ENCODE data around the gene VMO1.

DNA sequence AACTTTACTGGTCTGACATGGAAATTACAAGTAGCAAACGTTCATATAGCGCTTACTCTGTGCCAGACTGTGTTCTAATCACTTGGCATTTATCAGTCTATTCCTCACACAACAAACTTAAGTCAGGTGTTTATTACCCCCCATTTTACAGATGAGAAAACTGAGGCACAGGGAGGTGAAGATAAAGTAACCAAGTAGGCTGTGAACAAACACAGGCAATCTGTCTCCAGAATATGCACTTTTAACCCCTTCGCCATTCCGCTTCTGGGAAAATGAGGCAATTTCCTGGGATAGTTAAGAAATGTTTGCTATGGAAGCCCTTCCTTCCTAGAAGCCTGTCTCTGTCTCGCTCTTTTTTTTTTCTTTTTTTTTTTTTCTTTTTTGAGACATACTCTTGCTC, 34.2 kb downstream of the VMO1 start:
- TF ChIP-seq, protein P1, sequence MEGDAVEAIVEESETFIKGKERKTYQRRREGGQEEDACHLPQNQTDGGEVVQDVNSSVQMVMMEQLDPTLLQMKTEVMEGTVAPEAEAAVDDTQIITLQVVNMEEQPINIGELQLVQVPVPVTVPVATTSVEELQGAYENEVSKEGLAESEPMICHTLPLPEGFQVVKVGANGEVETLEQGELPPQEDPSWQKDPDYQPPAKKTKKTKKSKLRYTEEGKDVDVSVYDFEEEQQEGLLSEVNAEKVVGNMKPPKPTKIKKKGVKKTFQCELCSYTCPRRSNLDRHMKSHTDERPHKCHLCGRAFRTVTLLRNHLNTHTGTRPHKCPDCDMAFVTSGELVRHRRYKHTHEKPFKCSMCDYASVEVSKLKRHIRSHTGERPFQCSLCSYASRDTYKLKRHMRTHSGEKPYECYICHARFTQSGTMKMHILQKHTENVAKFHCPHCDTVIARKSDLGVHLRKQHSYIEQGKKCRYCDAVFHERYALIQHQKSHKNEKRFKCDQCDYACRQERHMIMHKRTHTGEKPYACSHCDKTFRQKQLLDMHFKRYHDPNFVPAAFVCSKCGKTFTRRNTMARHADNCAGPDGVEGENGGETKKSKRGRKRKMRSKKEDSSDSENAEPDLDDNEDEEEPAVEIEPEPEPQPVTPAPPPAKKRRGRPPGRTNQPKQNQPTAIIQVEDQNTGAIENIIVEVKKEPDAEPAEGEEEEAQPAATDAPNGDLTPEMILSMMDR (IDR thresholded peaks at IDR 0.05), result no peak
- TF ChIP-seq EP300 (IDR thresholded peaks at IDR 0.05) (no peak), POLR2A (IDR thresholded peaks at IDR 0.05) (no peak)

All from ovary (tissue), 3 donors.